ENCODE data around the gene MED31.

MED31 gene

DNA sequence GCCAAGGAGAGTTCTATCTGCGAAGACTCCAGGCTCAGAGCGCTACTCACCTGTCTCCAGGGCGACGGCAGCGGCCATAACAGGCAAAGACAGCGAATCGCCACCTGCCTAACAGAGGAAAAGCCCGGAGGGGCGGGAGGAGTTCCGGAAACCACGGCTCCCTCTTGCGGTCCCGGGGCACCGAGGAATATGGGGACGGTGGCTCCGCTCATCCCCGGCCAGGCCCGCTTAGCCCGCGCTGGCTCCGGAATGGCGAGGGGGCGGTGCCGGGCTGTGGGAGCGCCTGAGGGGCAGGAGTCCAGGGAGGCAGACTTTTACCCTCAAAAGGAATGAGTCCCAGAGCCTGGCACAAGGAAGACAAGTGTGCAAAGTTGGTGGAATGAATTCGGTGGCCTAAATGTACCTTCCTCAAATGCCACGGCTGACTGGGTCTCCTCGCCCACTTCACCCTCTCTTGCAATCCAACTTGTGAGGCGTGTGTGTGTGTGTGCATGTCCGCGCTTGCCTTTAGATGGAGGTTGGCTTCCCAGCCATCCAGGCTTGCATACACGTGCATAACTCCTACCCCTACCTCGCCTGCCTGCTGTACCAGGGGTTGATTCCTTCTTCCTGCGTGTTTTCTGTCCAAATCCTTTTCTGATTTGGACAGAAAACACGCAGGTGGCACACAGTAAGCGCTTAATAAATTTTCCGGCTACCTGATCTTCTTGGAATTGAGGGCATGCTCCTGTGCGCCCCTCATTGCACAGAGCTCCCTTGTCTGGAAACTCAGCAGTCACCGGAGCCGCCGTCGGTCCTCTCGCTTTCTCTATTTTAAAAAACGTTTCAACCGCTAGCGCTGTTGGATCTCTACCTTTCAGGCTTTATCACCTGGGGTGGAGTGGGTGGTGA, 3.7 kb upstream of the MED31 start:
- DNase-seq: peak; percentile 25 to 69 (median 49)

GRCh38 chr17:6651919-6652452, 581 bp upstream of the MED31 start:
- peak; percentile 11 to 69 (median 65) for DNase-seq

GRCh38 chr17:6648181-6648580, 3.2 kb downstream of the MED31 start:
- peak in 1 of 3 experiments; percentile 0 for DNase-seq

GRCh38 chr17:6643451-6644125, 7.8 kb downstream of the MED31 start:
- DNase-seq: no peak

DNA sequence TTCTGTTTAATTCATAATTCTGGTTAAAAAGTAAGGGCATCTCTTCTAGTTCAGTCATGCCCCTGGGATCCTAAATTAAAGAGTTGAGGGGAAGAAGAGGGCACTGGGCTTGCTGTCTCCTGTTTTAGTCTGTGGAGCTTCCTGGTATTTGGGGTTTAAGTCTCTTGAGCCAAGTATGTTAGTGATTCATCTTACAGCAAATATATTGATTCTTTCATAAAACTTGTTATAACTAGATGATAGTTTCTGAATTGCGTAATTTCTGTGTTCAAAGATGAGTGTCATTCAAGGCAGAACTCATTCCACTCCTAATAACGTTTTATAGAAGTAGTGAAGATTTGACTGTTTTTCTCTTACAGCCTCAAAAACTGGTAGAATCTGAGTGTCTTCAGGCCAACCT, 8.8 kb downstream of the MED31 start:
- DNase-seq: no peak

DNA sequence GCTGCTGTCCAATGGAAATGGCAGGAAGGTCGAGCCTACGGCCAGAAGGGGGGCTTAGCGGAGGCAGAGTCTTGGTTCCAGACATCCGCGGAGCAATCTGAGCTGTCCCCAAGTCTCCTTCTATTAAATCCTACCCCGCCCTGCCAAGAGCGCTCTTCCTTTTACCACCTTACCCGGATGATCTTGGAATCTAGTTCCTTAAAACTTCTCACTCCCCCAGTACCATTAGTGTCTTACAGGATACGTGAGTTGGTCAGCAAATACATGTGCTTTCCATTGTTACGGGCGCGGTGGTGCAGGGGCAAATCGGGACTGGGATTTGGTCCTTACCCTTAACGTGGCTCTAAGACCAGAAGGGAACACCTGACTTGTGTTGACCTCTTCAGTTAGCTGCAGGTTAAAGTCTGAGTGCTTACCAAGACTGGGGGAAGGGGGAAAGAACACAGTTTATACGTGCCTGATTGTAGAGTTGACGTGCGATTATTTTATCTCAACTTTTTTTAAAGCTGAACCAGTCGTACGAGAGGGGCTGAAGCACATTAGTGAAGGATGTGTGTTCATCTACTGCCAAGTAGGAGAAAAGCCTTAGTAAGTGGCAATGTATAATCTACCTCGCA, 10.1 kb downstream of the MED31 start:
- DNase-seq: peak in 1 of 3 experiments; percentile 62

- DNase-seq: peak; percentile 74 to 95 (median 93)
Observed at GRCh38 chr17:6640536-6641246, 10.7 kb downstream of the MED31 start, which contains the start of the genes KIAA0753 and TXNDC17. Gene KIAA0753 (minus strand): TSS chr17:6640711. CDS start chr17:6635103, 5,608 bp downstream. Gene TXNDC17 (plus strand): TSS chr17:6641060. CDS start chr17:6641083, 23 bp downstream.

DNA sequence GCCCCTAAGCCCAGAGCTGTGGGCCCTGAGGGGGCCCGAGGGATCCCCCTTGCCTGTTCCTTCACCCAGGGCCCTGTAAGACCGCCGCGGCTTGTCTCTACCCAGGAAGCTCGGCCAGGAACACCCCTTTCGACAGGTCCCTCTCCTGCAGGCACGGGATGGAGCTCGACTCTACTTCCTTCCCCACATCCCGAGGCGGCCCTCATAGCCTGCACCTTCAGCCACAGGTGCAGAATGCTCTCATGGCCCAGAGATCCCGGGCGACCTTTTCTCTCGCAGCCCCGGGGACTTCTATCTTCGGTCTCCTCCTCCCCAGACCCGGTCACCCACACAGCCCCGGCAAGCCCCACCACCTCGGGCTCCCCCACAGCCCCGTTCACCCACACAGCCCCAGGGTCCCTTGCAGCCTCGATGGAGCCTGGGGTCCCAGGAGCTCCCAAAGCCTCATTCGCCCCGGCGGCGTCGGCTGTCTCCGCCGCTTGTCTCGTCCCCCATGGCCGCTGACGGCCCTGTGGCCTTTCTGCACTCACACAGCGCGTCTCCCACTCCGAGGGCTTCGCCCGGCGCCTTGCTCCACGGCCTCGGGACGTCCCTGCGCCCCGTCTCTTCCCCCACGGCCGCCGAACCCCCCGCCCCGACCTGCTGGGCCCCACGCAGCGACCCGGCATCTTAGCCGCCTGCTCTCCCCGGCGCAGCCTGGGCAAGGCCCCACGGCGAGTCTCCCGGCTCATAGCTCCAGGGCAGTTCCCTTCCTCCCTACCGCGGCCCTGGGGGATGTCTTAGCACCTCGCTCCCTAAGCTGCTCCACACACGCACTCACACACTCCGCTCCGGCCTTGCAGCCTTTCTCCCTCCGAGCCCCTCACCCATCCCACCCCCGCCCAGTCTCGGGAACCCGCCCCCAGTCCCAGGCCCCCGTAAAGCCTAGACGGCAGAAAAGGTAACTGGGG, 11.5 kb downstream of the MED31 start:
- peak; percentile 18 to 30 (median 29) for DNase-seq

DNA sequence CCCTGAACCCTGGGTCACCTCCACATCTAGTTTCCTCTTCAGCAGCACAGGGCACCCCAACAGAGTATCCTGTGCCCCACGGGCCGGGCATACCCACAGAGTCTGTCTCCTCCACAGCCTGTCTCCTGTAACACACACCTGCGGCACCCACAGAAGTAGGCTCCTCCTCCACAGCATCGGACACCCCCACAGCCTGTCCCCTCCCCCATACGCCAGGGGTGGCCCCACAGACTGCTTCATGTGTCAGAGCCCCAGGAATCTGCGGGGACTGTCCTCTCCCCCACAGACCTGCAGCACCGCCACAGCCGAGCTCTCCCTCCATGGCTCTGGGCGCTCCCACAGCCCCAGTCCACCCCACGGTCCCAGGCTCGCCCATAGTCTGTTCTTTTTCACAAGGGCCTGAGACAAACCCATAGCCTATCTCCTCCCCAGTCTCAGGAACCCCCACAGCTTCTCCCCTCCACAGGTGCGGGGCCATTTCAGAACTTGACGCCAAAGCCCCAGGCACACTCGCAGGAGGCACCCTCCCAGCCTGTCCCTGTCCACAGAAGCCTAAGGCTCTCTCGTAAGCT, 12.3 kb downstream of the MED31 start:
- peak in 1 of 3 experiments; percentile 19 for DNase-seq

DNA sequence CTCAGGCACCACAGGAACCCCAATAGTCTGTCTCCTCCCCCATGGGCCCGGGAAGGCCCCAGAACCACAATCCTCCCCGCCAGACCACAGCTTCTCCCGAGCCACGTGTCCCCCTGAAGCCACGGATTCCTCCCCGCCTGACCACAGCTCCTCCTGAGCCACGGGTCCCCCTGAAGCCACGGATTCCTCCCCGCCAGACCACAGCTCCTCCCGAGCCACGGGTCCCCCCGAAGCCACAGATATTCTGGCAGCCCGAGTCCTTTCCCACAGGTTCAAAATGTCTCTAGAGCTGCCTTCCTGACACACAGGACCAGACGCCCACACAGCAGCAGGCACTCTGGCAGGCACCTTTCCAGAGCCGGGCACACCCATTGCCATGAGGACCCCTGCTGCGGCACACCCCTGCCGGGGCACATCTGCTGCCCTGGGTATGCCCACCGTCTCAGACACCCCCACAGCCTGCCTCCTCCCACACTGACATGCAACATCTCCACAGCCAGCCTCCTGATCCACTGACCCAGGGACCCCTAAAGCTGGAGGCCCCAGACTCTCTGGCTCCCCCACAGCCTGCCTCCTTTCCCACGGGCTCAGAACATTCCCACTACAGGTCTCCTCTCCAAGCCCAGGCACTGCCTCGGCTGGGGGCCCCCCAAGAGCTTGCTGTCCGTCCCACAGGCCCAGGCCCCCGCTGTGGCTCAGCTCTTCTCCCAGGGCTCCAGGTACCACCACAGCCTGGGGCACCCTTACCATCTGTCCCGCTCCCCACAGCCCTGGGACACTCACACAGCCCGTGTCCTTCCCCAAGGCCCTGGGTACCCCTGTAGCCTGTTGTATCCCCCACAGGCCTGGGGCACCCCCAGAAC, 13.1 kb downstream of the MED31 start:
- no peak for DNase-seq

DNA sequence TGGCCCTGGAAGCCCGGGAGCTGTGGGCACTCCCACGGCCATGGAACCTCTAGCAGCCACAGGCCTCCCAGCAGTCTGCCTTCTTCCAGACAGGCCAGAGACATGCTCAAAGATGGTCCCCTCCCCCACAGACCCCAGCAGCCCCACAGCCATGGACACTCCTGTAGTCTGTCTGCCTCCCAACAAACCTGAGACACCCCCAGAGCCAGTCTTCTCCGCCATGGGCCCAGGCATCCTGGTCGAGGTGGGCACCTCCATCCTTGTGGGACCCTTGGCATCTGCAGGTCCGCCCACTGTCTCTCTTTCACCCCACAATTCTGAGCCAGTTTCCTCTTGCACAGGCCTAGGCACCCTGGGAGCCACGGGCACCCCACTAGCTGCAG, 14.0 kb downstream of the MED31 start:
- no peak for DNase-seq

DNA sequence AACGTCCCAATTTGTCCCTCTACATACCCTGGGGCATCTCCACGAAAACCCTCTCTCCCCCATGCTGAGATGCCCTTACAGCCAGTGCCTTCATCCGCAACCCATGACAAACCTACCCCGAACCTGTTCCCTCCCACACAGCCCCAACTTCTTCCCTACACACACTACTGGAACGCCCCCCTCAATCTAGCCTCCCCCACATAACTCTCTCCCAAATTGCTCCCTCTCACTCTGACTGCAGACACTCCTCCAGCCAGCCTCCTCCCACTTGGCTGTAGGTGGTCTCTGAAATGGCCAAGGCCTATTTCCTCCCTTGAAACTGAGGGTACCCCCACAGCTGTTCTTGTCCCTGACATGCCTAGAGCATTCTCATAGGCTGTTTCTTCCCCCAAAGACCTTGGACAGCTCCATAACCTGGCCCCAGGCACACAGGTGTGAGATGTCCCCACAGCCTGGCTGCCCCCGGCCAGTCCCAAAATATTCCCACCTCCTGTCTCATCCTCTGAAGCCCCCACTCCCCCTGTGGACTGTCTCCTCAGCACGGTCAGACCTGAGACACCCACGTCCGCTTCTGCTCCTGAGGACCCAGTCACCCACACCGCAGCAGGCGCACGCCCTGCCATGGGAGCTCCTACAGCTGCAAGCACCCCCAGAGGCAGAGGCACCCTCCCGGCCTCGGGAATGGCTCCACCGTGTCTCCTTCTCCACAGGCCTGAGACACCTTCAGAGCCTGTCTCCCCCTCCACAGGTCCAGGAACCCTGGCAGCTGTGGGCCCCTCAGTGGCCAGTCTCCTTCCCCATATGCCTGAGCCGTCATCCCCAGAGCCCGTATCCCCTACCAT, 14.6 kb downstream of the MED31 start:
- DNase-seq: no peak

GRCh38 chr17:6636105-6636504, 15.3 kb downstream of the MED31 start:
- no peak for DNase-seq

GRCh38 chr17:6633263-6633662, 18.1 kb downstream of the MED31 start:
- no peak for DNase-seq

GRCh38 chr17:6632530-6632929, 18.9 kb downstream of the MED31 start:
- DNase-seq: no peak

DNA sequence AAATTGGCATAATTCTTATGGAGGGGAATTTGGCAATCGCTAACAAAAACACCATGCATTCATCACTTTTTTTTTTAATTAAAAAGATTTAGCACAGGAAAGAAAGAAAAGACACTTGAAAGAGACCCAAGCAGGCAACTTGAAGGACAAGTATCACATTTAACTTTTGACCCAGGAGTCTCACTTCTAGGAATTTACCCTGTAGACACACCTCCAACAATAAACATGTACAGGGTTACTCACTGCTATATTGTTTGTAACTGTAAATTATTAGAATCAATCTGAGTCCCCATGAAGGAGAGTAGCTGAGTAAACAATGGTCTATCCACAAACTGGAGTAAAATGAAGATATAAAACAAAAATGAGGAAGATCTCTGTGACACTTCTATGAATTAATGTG, 21.0 kb downstream of the MED31 start:
- no peak for DNase-seq

DNA sequence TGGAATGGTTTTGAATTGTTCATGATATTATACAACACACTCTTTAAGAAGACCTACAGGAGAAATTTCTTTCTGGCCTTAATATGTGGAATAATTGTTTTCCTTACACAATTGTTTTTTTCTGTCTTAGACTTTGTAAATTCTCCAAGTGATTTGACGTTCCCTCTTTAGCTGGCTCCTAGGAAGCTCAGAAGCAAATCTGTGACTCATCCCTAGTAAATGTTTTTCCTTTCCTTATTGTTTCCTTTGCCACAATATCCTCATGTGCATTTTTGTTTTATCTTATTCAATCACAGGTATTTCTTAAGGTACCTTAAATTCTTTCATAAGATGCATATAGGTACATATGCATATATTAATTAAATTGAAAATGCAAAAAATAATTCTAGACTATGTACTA, 24.4 kb downstream of the MED31 start:
- DNase-seq: no peak

GRCh38 chr17:6626616-6627015, 24.8 kb downstream of the MED31 start:
- no peak for DNase-seq

GRCh38 chr17:6623941-6624340, 27.5 kb downstream of the MED31 start:
- no peak for DNase-seq

All from NCI-H1417 (cell line).